OCI-LY3 (cell line): ENCODE data around the gene TCF12.

Experiments used
- CTCF ChIP-seq: fragments of 200-600, 300-600 bp; sonication (generic); IDR thresholded peaks from 2 replicates; pipeline ENCODE4 v1.5.1; 2014; ENCODE audit warnings: antibody characterized with exemption, low read length, low read depth
- EZH2phosphoT487 ChIP-seq: fragments of 200-600 bp; shearing (Covaris generic); IDR thresholded peaks from 2 replicates; pipeline ENCODE4 v1.6.1; 2018; ENCODE audit warnings: antibody characterized with exemption, mixed run types, low read depth

- TF ChIP-seq CTCF = no peak
- no peak for TF ChIP-seq EZH2phosphoT487
Observed at GRCh38 chr15:56980473-56980872, 62.0 kb downstream of the TCF12 start.
